Measurements from ENCODE around the gene STH.

STH gene

GRCh38 chr17:46028981-46029565 is 30.0 kb downstream of the STH start:
- DNase-seq, result peak in 2 of 3 donors; percentile 6 to 16

- DNase-seq, result no peak
These were observed 30.6 kb downstream of the STH start for GRCh38 chr17:46029627-46030026.

- DNase-seq, result no peak
These were observed 31.7 kb downstream of the STH start for GRCh38 chr17:46030752-46031151.

GRCh38 chr17:46031440-46031839 is 32.4 kb downstream of the STH start:
- DNase-seq, result no peak

- no peak for DNase-seq
These were observed 32.9 kb downstream of the STH start for GRCh38 chr17:46031920-46032319.

- no peak for DNase-seq
These were observed 33.9 kb downstream of the STH start for GRCh38 chr17:46032909-46033308.

GRCh38 chr17:46033392-46033791 is 34.3 kb downstream of the STH start:
- no peak for DNase-seq

GRCh38 chr17:46035112-46035818 is 36.2 kb downstream of the STH start:
- no peak for DNase-seq

GRCh38 chr17:46036491-46036890 is 37.4 kb downstream of the STH start:
- no peak for DNase-seq

- DNase-seq, result no peak
These were observed 38.7 kb downstream of the STH start for GRCh38 chr17:46037722-46038255.

GRCh38 chr17:46038414-46038813 is 39.4 kb downstream of the STH start:
- no peak for DNase-seq

- no peak for DNase-seq
These were observed 39.9 kb downstream of the STH start for GRCh38 chr17:46038937-46039336.

- no peak for DNase-seq
These were observed 40.6 kb downstream of the STH start for GRCh38 chr17:46039592-46040186.

- no peak for DNase-seq
These were observed 43.2 kb downstream of the STH start for GRCh38 chr17:46042246-46042645.

GRCh38 chr17:46042925-46043324 is 43.9 kb downstream of the STH start:
- no peak for DNase-seq

- no peak for DNase-seq
These were observed 44.6 kb downstream of the STH start for GRCh38 chr17:46043606-46044005.

- peak; percentile 78 to 80 (median 79) for DNase-seq
These were observed 45.4 kb downstream of the STH start for GRCh38 chr17:46044286-46044928.

GRCh38 chr17:46044989-46045388 is 45.9 kb downstream of the STH start:
- no peak for DNase-seq

GRCh38 chr17:46045639-46046038 is 46.6 kb downstream of the STH start:
- no peak for DNase-seq

GRCh38 chr17:46046957-46047356 is 47.9 kb downstream of the STH start:
- peak; percentile 24 to 45 (median 36) for DNase-seq

GRCh38 chr17:46047398-46047797 is 48.3 kb downstream of the STH start:
- no peak for DNase-seq

GRCh38 chr17:46047856-46048255 is 48.8 kb downstream of the STH start:
- DNase-seq, result no peak
